Spinal cord (tissue), 10 donors: Measurements from ENCODE around the gene SORCS2. TPM values are rescaled to one million over a fixed set of nuclear protein-coding genes. Genes with fewer than 3 reads are reported as not detected.

Experiments used
- DNase-seq, 6 donors: peaks; one replicate each; pipeline versions ENCODE4 v3.0.0 to v3.0.0-alpha.2; 2013 to 2015; ENCODE audit warnings: low spot score in 6 of 6, low read depth in 4 of 6
- H3K27ac ChIP-seq: one replicate; pipeline ENCODE4 v1.5.1; 2013; ENCODE audit warnings: low read depth, low read length, control low read depth
- H3K27me3 ChIP-seq: one replicate; pipeline ENCODE4 v1.6.1; 2013; ENCODE audit warnings: low read length; ENCODE audit not compliant: control insufficient read depth, insufficient read depth
- H3K36me3 ChIP-seq: one replicate; pipeline ENCODE4 v1.6.1; 2013; ENCODE audit warnings: low read length; ENCODE audit not compliant: control insufficient read depth, insufficient read depth
- H3K4me1 ChIP-seq: one replicate; pipeline ENCODE4 v1.6.1; 2013; ENCODE audit warnings: low read length; ENCODE audit not compliant: control insufficient read depth, insufficient read depth
- H3K4me3 ChIP-seq: one replicate; pipeline ENCODE4 v1.5.1; 2013; ENCODE audit warnings: low read depth, low read length, control low read depth
- H3K9me3 ChIP-seq: one replicate; pipeline ENCODE4 v1.6.1; 2013; ENCODE audit warnings: low read length; ENCODE audit not compliant: control insufficient read depth, insufficient read depth
- WGBS: methylation state at CpG from one replicate; pipeline ENCODE4 v1.1.5; 2013; ENCODE audit warnings: missing lambda C conversion rate; ENCODE audit not compliant: insufficient coverage; 5-methylcytosine and 5-hydroxymethylcytosine counted together
- polyA plus RNA-seq, 2 donors: library from polyadenylated mRNA; unstranded; fragments of 120-200 nt; gene quantifications; one replicate each; pipeline ENCODE4 v1.2.1, GENCODE V29; 2013; ENCODE audit not compliant: insufficient read length in 2 of 2
- total RNA-seq, 2 donors: library from RNA; depleted of rRNA in 1 of 2; stranded (reverse); fragments of 120-200 nt in 1 of 2; fragments of >200 nt in 1 of 2; gene quantifications; one replicate each; pipeline versions ENCODE4 v1.2.3 to v1.2.4, GENCODE V29; 2013 to 2014
- donor health status: healthy.

Gene SORCS2
- total and polyA plus RNA-seq, 4 donors: 7.3 to 24.8 (median 16.5) TPM

GRCh38 chr4:7204656-7205387 lies 12.5 kb downstream of the SORCS2 start:
- H3K4me1 ChIP-seq: peaks cover 59% of the 10 kb centered on the region
- no peaks in the 10 kb centered on the region for H3K9me3 ChIP-seq
- DNase-seq: no peak
- no peak overlapping the region for H3K27ac ChIP-seq
- 94% methylated on average over 11 of the region's 14 CpGs for WGBS
- no peak overlapping the region for H3K4me3 ChIP-seq
- H3K27me3 ChIP-seq: peaks cover 5% of the 10 kb centered on the region
- H3K36me3 ChIP-seq: peaks cover 8% of the 10 kb centered on the region

GRCh38 chr4:7206385-7206784 lies 14.0 kb downstream of the SORCS2 start:
- no peak overlapping the region for H3K4me3 ChIP-seq
- peaks cover 4% of the 10 kb centered on the region for H3K36me3 ChIP-seq
- H3K27me3 ChIP-seq: peaks cover 5% of the 10 kb centered on the region
- H3K4me1 ChIP-seq: peaks cover 45% of the 10 kb centered on the region
- peak in 1 of 6 donors; percentile 20 for DNase-seq
- WGBS: 50% methylated on average over 4 of the region's 9 CpGs
- H3K27ac ChIP-seq: no peak overlapping the region
- no peaks in the 10 kb centered on the region for H3K9me3 ChIP-seq

DNA sequence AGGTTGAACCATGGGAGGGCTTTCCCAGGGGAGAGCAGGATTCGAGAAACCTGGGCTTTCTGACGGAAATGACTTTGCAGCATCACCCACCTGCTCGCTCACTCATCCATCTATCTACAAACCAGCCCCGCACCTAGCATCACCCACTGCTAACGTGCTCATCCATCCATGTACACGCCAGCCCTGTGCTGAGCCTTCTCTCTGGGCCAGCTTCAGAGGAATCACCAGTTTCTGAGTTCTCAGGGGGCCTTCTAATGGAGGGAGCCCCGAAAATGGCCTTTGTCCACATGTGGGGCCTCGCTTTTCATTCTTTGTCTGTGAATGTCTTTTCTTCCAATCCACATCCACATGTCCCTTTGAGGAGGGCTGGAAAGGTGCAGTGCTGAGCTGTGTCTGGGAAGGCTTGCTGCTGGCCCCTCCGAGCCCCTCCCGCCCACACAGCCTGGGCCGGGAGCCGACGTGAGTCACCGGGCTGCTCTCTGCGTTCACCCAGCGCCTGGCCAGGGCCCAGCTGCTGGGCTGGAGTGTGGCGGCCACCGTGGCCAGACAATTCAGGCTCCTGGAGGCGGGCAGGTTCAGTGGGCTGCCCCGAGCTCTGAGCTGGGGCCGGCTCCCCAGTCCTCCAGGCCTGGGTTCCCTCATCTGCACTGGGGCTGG lies 14.7 kb downstream of the SORCS2 start:
- H3K4me3 ChIP-seq: no peak overlapping the region
- H3K27ac ChIP-seq: no peak overlapping the region
- H3K4me1 ChIP-seq: peaks cover 39% of the 10 kb centered on the region
- no peaks in the 10 kb centered on the region for H3K9me3 ChIP-seq
- H3K27me3 ChIP-seq: peaks cover under 1% of the 10 kb centered on the region
- DNase-seq: peak in 3 of 6 donors; percentile 45 to 81 (median 48)
- H3K36me3 ChIP-seq: peaks cover 4% of the 10 kb centered on the region
- WGBS: 33% methylated on average over 18 of the region's 21 CpGs

GRCh38 chr4:7207628-7208231 lies 15.4 kb downstream of the SORCS2 start:
- peaks cover 4% of the 10 kb centered on the region for H3K36me3 ChIP-seq
- no peaks in the 10 kb centered on the region for H3K9me3 ChIP-seq
- H3K27me3 ChIP-seq: no peaks in the 10 kb centered on the region
- DNase-seq: no peak
- H3K27ac ChIP-seq: peak overlapping the region; percentile 33
- WGBS: 84% methylated on average over 8 of the region's 11 CpGs
- H3K4me3 ChIP-seq: no peak overlapping the region
- H3K4me1 ChIP-seq: peaks cover 37% of the 10 kb centered on the region

GRCh38 chr4:7208509-7209451 lies 16.4 kb downstream of the SORCS2 start:
- H3K9me3 ChIP-seq: no peaks in the 10 kb centered on the region
- no peak overlapping the region for H3K4me3 ChIP-seq
- WGBS: 86% methylated on average over 19 of the region's 21 CpGs
- H3K27ac ChIP-seq: no peak overlapping the region
- no peaks in the 10 kb centered on the region for H3K27me3 ChIP-seq
- no peak for DNase-seq
- peaks cover 37% of the 10 kb centered on the region for H3K4me1 ChIP-seq
- peaks cover 4% of the 10 kb centered on the region for H3K36me3 ChIP-seq

DNA sequence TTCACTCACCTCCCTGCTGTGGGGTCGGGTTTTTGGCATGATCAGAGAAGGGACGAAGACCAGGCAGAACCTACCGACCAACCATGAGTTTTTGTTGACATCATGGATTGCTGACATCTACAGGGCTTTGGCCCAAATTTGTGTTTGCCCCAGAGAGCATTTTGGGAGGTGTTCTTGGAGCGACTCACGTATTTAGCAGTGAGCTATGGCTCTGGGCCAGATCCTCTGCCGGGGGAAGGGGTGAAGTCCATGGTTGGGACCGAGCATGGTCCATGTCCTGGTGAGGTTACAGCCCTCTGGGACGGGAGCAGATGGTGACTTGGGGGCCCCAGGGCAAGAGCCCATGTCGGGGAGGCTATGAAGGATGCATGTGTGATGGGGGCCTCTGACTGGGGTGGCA lies 17.4 kb downstream of the SORCS2 start:
- no peaks in the 10 kb centered on the region for H3K9me3 ChIP-seq
- WGBS: 94% methylated on average over 9 of the region's 9 CpGs
- DNase-seq: no peak

DNA sequence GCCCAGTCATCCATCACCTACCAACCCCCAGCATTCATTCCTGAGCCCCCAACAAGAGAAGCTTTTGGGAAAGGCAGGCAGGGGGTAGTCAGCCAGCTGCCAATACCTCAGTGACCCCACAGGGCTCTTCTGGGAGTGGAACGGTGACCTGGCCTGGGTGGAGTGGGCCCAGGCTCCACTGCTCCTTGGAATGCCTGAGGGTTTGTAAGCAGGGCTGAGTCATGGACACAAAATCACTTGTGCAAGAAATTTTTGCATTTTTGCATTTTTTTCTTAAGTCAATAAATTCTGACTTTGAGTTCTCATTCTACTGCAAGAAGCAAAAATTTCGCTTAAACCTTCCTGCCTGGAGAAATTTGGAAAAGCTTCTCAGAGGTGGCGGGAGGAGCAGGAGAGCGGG lies 18.5 kb downstream of the SORCS2 start:
- Histone ChIP-seq H3K4me1 (peaks cover 34% of the 10 kb centered on the region), H3K4me3 (no peak overlapping the region), H3K27ac (no peak overlapping the region), H3K27me3 (no peaks in the 10 kb centered on the region), H3K36me3 (peaks cover 4% of the 10 kb centered on the region), H3K9me3 (no peaks in the 10 kb centered on the region)
- WGBS: 95% methylated on average over 3 of the region's 4 CpGs
- DNase-seq: no peak

More for the DNA sequence above, 17.4 kb downstream of the SORCS2 start:
- Histone ChIP-seq H3K36me3 (peaks cover 4% of the 10 kb centered on the region), H3K27me3 (no peaks in the 10 kb centered on the region), H3K27ac (no peak overlapping the region), H3K4me1 (peaks cover 37% of the 10 kb centered on the region), H3K4me3 (no peak overlapping the region)

GRCh38 chr4:7212101-7212674 lies 19.9 kb downstream of the SORCS2 start:
- Histone ChIP-seq H3K4me1 (peaks cover 21% of the 10 kb centered on the region), H3K27ac (no peak overlapping the region), H3K36me3 (peaks cover 7% of the 10 kb centered on the region), H3K4me3 (no peak overlapping the region), H3K9me3 (no peaks in the 10 kb centered on the region), H3K27me3 (no peaks in the 10 kb centered on the region)
- 100% methylated on average over 1 of the region's 6 CpGs for WGBS
- no peak for DNase-seq

GRCh38 chr4:7212921-7213320 lies 20.6 kb downstream of the SORCS2 start:
- Histone ChIP-seq H3K9me3 (no peaks in the 10 kb centered on the region), H3K4me1 (peaks cover 14% of the 10 kb centered on the region), H3K4me3 (no peak overlapping the region), H3K27me3 (no peaks in the 10 kb centered on the region), H3K27ac (no peak overlapping the region), H3K36me3 (peaks cover 7% of the 10 kb centered on the region)
- 98% methylated on average over 6 of the region's 6 CpGs for WGBS
- no peak for DNase-seq
